Activated CD4-positive, alpha-beta T cell treated with anti-CD3 and anti-CD28 coated beads, Interleukin-2, Interleukin-6, amounts not matched to agents 100 ng/mL and 50 ng/mL, durations not matched to agents 16 hours and 8 hours (primary cell): ENCODE data around the gene PDZD7.

Experiments
- DNase-seq: peaks from one replicate; pipeline ENCODE4 v3.0.0-alpha.2; 2020

Gene PDZD7

DNA sequence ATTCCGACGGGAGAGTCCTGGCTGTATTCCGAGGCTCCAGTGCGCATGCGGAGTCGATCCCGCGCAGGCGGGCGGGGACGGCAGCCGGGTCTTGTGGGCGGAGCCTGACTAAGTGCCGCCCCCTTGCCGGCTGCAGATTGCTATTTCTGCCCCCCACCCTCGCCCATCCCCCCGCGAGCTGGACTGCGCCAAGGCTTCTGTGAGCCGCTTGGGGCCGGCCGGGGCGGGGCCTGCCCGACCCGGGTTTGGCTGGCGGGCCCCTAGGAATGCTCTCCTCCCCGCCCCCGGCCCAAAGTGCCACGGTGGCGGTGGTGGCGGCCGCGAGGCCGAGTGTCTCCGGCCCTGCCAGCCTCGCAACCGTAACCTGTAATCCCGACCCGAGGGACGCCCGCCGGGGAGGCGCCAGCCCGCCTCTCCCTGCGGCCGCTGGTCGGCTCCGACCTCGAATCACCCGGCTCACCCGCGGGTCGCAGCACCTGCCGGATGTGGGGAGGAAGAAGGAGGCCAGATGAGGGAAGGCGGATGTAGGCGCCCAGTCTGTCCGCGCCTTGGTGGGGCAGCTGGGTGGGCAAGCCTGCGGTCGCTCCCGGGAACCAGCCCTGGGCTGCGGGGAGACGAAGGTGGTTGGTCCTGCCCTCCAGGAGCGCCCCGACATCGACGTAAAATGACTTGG, 30.2 kb upstream of the PDZD7 start:
- peak; percentile 94 for DNase-seq

DNA sequence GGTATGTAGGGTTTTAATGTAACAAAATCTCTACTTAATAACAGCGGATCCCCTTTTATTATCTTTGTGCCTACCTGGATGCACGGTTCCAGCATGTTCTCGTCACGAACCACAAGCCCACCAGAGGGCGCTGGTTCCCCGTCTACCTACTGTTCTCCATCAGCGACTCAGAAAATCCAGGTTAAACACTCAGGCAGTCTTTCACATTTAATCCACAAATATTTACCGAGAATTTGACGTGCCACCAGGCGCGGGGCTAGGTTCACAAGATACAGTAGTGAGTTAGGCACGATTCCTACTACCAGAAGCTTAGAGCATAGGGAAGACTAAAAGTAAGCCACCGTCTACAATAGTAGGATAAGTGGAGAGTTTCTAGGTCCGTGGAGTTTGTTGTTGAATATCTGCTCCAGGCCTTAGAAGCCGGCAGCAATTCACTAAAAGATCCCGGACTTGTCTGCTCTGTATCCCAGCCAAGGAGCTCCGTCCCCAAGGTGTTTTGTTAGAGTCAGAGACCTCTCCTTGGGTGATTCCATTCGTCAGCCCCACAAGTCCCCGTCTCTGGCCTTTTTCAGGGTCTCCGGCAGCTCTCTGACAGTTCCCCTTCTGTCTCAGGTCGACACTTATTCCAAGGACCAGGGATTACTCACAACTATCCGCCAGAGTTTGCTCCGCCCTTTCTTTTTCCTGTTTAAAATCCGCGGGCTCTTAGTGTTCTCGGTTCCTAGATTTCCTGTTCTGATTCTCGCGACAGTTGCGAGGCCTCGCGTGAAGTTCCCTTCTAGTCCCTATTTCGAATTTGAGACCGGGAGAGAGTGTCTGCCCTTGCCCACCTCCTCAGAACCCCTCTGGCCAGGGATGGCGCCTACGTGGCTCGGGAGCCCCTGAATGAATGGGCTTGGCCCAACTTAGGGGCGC, 29.4 kb upstream of the PDZD7 start:
- DNase-seq: peak; percentile 93

DNA sequence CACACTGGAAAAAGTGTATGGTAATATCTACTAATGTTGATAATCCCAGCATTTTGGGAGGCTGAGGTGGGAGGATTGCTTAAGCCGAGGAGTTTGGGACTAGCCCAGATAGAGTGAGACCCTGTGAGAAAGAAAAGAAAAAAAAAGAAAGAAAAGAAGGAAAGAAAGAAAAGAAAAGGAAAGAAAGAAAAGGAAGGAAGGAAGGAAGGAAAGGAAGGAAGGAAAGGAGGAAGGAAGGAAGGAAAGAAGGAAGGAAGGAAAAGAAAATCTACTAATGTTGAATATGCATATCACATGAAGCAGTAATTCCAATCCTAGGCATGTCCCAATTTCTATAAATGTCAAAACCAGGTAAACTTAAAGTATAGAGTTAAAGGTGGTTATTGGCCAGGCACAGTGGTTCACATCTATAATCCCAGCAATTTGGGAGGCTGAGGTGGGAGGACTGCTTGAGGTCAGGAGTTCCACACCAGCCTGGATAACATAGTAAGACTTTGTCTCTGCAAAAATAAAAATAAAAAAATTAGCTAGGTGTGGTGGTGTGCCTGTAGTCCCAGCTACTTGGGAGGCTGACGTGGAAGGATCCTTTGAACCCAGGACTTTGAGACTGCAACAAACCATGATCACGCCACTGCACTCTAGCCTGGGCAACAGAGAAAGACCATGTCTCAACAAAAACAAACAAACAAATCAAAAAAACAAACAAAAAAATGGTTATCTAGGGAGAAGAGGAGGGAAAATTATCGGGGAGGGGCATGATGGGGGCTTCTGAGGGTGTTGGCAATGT, 25.6 kb upstream of the PDZD7 start:
- DNase-seq: no peak

DNA sequence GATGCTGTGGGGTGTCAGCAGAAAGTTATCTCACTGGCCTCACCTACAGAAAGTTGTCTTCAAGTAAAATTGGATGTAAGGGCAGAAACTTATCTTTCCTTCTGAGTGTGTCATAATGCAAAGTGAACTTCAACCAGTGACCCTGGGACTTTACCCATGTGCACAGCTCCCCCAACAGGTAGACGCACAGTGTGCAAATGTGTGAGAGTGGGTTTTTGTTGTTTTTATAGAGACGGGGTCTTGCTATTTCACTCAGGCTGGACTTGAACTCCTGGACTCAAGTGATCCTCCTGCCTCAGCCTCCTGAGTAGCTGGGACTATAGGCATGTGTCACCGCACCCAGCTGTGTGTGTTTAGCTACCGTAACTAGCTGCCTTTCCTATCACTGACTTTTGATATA, 24.5 kb upstream of the PDZD7 start:
- DNase-seq: no peak

DNA sequence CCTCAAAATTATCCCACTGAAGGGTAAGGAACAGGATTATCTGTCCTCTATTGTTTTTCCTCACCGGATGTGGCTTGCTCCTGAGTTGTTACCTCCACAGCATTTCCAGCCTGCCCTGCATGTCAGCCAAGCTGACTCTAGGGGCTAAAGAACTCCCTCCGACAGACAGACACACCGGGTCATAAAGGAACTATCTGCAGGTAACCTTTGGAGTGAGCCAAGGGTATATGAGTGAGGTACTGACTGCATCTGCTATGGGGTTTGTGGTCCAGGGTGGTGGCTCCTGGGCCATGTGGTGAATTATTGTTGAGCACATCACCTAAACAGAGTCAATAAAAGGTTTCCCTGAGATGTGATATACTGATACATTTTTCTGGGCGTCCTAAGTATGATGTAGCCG, 23.9 kb upstream of the PDZD7 start:
- no peak for DNase-seq

DNA sequence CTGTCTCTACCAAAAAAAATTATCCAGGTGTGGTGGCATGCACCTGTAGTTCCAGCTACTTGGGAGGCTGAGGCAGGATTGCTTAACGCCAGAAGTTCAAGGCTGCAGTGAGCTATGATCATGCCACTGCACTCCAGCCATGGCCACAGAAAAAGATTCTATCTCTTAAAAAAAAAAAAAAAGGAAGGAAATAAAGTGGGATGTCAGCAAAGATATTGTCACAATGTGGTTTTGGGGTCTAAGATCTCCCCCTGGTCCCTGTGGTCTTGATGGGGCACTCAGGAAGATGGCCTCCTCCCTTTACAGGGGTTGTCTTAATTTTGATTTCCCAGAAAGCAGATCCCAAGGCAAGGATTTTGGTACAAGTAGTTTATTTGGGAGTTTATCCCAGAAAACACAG, 23.4 kb upstream of the PDZD7 start:
- no peak for DNase-seq

DNA sequence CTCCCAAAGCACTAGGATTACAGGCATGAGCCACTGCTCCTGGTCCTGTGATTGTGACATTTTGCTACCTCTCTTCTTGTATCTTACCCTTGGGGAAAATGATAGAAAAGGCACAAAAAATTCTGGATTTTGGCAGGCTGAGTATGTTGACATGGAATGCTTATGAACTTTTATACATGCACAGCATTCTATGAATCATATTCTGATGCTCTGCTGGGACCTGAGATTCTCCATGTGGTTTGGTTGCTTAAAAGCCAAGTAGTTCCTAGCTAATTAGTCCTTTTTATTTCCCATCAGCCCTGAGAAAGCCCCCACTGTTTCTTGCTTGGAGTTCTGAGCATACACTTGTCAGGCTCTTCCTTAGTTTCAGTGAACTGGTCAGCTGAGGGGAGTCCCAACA, 22.6 kb upstream of the PDZD7 start:
- no peak for DNase-seq

DNA sequence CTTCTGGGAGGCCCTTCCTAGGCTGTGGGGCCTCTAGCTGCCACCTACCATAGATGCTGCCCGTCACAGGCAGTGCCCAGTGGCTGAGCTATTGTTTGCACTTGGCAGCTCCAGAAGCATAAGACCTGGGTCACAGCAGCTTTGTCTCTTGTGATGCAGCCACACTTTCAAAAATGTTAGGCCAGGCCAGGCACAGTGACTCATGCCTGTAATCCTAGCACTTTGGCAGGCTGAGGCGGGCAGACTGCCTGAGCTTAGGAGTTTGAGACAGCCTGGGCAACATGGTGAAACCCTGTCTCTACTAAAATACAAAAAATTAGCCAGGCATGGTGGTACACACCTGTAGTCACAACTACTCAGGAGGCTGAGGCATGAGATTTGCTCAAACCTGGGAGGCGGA, 21.4 kb upstream of the PDZD7 start:
- no peak for DNase-seq

DNA sequence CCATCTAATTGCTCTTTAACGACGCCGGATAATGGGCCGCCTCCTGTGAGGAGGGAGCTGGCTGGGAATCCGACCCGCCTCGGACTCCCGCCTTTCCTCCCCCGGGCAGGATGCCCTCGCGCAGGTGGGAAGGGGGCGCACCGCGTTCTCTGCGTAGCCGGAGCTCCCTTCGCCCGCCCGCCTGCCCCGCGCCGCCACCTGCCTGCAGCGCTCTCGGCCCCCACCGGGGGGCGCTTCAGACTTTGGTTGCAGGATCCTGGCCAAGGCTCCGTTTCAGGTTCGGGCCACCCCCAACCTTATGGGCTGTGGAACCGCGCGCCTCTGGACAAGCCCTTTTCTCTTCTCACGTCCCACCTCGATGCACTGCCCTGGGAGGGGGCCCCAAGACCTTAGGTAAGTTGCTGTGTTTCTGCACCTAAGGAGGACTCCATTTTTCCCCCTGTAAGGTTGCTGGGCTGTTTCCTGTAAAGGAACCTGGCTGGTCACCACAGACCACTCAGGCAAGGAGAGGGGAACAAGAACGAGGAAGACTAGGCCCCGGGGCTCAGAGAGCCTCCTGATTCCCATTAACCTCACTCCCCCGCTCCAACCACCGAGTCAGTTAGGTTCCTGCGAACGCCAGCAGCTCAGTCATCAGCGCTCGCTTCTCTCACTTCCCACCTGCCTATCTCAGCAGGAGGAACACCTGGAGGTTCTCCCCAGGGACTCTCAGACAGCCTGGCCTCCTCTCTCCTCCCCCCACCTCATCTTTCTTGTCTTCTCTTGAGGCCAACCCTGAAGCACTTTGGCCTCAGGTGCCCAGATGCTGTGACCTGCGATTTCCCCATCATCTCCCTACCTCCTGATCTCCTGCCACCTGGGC, 19.5 kb upstream of the PDZD7 start:
- peak; percentile 87 for DNase-seq

DNA sequence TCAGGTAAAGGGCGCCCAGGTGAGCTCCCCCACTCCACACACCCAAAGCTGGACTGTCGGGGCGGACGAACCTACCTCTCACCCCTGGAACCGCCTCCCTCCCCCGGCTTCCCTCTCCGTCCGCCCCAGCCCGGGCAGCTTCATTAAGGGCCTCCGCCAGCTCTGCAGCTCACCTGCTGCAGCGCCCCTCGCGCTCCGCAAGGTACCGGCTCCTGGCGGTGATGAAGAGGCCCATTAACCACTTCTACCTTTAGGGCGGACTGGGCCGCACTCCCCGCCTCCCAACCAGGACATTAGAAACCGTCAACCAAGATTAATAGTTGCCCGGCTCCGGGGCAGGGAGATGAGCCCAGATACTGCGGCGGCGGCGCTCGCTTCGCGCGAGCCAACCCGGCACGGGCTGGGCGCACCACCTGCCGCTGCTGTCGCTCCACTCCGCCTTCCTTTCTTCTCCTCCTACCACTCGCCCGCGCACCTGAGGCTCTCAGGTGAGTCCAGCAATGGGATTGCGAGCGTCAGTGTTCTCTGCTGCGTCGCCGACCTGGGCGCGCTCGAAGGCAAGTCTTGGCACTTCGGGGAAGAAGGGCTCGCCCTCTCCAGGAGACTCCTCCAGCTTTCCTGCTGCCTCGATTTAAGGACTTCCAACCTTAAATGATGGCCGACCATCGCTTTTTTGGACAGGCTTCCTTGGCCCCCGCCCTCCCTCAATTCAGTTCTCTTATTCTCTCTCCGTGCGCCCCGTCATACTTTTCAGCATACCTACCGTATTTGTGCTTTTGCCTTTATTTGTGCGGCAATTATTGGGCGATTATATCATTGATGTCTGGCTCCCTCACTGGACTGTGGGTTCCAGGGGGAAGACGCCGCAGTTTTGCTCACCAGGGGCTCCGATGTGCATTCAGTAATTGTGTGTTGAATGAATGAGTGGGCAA, 17.3 kb upstream of the PDZD7 start:
- no peak for DNase-seq

DNA sequence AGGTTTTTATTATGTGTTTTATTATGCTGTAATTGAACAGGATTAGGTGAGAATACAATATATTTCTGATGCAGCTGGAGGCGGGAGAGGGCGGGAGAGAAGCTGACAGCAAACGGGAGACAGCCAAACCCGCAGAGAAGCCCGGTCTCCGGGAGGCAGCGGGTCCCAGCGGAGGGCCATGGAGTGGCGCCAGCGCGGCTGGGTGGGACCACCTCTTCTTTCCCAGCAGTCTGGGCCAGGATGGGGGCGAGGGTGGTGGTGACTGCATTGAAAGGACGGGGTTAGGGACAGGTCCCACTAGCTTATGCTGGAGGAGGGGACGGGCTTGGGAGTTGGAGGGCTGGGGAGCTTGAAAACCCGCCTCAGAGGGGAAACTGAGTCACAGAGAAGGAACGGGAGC, 16.3 kb upstream of the PDZD7 start:
- DNase-seq: no peak

DNA sequence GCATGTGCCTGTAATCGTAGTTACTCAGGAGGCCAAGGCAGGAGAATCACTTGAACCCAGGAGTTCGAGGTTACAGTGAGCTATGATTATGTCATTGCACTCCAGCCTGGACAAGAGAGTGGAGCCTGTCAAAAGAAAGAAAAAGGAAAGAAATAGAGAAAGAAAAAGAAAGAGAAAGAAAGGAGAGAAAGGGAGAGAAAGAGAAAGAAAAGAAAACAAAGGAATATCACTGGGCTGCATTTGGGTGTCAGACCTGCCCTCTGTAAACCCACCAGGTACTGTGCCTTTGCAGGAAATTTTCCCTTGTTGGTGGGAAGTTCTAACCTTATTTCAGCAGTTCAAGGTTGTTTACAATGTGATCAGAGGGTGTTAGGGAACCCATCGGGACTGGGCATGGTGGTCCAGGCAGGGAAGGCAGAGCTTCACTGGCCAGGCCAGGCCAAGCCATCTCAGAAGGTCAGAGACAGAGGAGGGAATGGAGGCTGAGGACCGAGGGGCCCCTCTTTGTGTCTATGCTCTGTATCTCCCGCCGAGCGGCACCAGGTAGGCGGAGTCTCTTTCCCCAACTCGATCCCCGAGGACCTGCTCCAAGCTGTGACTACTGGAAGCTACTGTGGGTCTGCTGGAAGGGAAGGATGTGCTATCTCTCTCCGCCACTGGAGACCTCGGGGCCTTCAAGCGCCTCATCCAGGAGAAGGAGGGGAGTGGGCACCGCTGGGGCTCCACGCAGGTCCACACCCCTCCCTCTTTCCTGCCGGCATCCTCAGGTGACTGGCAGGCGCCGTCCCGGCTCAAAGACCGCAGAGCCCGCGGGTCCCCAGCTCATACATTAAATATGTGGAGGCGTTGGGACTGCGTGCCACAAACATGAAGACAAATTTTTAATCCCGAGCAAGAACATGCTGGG, 15.7 kb upstream of the PDZD7 start:
- no peak for DNase-seq

DNA sequence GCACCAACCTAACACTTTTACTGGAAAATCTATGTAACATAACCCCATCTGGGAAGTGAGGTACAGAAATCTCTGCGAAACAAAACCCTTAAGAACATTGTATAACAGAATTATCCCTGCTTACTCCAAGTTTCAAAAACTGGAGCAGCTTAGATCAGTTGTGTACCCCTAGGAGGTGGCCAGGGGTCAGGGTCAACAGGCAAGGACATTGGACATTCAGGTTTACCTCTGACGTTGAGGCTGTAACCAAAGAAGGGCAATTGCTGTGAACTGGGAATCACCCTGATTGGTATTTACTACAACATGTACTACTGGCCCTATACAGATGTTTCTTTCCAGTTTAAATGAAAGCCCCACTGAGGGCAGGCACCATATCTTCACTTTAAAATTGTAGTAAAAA, 13.2 kb upstream of the PDZD7 start:
- DNase-seq: no peak

DNA sequence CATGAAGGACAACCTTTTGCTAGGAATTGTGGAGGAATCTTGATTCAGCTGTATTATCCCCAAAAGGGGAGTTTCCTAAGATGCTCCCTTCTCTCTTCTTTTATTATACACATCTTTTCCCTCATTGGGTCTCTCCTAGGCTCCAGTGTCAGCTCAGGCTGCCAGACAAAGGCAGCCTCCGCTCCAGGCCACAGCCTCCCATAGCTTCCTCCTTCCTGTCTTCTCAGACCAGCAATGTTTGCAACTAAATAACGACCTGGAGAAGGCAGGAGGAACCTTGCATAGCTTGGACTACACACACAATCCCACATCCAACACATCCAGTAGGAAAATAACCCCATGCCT, 12.4 kb upstream of the PDZD7 start:
- no peak for DNase-seq

DNA sequence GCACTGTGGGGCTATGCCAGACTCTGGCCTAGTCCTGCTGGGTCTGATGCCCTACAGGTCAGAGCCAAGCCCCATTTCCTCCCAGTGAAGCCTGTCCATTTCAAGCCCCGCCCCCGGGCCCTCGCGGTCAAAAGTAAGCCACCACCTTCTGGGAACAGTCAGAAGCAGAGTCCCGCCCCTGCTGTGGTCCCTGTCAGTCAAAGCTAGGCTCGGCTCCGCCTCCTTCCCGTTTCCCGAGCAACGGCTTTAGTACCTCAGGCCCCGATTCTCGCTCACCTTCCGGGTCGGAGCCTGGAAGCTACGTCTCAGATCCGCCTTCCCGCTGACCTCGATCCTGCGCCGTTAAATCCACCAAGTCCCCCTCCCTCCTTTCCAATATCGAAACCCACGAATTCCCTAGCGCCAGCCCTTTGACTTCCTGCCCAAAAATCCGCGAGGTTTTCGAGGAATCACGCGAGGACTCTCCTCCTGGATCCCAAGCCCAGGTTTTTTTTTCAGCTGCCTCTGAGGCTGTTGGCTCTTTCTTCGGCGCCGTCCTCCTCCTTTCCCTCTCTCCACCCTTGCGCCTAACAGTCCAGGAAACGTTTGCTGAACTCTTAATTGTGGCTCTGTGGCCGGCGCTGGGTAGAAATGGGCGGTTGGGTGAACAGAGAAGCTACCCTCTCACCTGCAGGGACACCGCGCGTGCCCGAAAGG, 11.9 kb upstream of the PDZD7 start:
- peak; percentile 95 for DNase-seq

DNA sequence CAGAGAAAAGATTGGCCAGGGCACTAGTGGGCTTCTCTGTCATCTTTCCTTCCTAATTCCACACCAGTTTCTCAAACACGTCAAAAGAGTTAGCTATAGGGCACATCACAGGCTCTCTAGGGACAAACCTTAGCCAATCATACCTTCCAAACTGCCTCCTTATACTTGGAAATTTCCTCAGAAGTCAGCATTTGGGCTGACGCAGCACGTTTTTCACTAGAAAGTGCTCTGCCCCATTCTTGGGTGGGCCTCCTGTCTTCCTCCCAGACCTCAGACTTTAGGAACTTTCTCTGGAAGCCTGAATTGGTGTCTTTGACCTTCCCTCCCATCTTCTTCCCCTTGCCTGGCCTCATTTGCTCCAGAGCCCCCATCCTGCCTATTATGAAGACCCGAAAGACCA, 11.2 kb upstream of the PDZD7 start:
- DNase-seq: no peak

DNA sequence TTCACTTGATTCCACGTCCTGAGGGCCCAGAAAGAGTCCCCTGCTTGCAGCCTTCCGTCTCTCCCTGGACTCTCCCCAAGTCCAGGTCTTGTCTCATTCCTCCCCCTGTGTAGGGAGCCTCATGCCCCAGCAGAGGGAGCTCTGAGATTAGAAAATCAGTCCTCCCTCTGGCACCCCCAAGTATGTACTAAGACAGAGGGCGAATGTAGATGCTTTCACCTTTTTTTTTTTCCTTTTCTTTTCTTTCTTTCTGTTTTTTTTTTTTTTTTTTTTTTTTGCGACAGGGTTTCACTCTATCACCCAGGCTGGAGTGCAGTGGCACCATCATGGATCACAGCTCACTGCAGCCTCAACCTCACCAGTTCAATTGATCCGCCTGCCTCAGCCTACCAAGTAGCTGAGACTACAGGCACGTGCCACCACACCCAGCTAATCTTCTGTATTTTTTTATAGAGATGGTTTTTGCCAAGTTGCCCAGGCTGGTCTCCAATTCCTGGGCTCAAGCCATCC, 10.4 kb upstream of the PDZD7 start:
- peak; percentile 83 for DNase-seq

DNA sequence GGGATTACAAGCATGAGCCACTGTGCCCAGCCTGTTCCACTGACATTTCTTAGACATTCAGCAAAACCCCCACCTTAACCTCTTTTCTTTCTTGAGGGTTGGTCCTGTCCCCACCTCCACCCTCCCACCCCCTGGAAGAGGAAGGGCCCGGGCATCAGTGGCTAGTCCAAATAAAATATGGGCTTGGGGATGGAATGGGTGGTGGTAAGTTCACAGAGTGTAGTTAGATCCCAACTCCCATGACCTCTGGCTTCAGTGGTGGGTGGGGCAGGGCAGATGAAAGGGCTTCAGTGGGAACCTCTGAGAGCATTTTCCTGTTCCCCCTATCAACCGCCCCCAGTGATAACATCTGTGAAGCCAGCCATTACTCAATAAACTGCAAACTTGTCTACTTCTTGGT, 9.9 kb upstream of the PDZD7 start:
- DNase-seq: no peak

DNA sequence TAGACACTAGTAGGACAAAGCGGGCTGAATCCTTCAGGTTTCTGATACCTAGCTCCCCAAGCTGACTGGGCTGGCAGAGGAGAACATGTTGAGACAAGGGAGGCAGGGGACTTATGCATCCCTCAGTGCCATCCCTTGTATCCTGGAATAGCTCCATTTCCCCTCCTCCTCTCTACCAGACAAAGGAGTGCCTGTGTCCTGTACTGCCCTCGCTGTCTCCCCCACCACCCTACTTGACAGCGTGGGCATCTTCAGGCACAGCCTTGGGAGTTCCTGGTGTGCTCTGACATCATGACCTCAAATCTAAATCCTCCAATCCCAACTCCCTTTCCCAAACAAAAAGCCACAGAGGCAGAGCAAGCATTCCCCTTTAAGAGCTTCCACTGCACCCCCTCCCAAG, 9.1 kb upstream of the PDZD7 start:
- no peak for DNase-seq

DNA sequence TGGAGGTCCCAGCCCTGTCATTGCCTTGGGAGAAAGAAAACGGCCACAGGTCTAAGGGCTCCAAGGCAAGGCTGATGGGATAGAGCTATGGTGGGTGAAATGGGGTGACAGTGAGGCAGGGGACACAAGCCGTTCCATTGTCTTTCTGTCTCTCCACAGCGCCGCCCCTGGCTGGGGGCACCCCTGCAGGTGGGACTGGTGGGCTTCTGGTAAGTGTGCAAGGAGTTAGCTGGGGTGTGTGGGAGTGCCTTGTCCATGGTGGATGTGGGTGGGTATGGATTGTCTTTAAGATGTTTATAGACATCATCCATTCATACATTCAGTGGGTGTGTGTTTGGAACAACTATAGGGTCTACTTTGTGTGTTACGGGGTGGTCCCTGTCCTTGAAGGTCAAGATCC, 7.6 kb upstream of the PDZD7 start:
- no peak for DNase-seq
